Measurements from ENCODE around the gene TYW1B.
"Not testable (repeated sequence)": the region's sequence is repeated elsewhere in the genome, so short reads cannot be mapped to it uniquely, and the experiment has no call there.

The TYW1B gene

GRCh38 chr7:72827839-72828591 lies at the start of gene TYW1B:
Gene TYW1B (minus strand): TSS chr7:72828200. CDS start chr7:72828075, 125 bp downstream.
- DNase-seq: peak; percentile 97 to 99

GRCh38 chr7:72867591-72867990 lies 39.6 kb upstream of the TYW1B start:
- DNase-seq: peak; percentile 51 to 58

- not testable (repeated sequence) for DNase-seq
Observed at GRCh38 chr7:72858846-72859400, 30.9 kb upstream of the TYW1B start.

- DNase-seq: not testable (repeated sequence)
Observed at GRCh38 chr7:72857925-72858324, 29.9 kb upstream of the TYW1B start.

- DNase-seq: not testable (repeated sequence)
Observed at GRCh38 chr7:72855261-72855660, 27.3 kb upstream of the TYW1B start.

- DNase-seq: not testable (repeated sequence)
Observed at GRCh38 chr7:72852937-72853336, 24.9 kb upstream of the TYW1B start.

GRCh38 chr7:72850746-72851145 lies 22.7 kb upstream of the TYW1B start:
- DNase-seq: not testable (repeated sequence)

GRCh38 chr7:72844146-72844545 lies 16.1 kb upstream of the TYW1B start:
- DNase-seq: not testable (repeated sequence)

- DNase-seq: not testable (repeated sequence)
Observed at GRCh38 chr7:72843166-72843565, 15.2 kb upstream of the TYW1B start.

GRCh38 chr7:72840966-72841511 lies 13.0 kb upstream of the TYW1B start:
- DNase-seq: not testable (repeated sequence)

GRCh38 chr7:72838315-72838714 lies 10.3 kb upstream of the TYW1B start:
- DNase-seq: not testable (repeated sequence)

GRCh38 chr7:72837291-72837690 lies 9.3 kb upstream of the TYW1B start:
- not testable (repeated sequence) for DNase-seq

GRCh38 chr7:72830567-72830966 lies 2.6 kb upstream of the TYW1B start:
- DNase-seq: not testable (repeated sequence)

- peak; percentile 45 to 57 for DNase-seq
Observed at GRCh38 chr7:72829687-72830354, 1.8 kb upstream of the TYW1B start.

GRCh38 chr7:72829291-72829686 lies 1.3 kb upstream of the TYW1B start:
- DNase-seq: peak; percentile 98 to 99

- peak; percentile 12 to 23 for DNase-seq
Observed at GRCh38 chr7:72823765-72824732, 4.0 kb downstream of the TYW1B start.

GRCh38 chr7:72822497-72822896 lies 5.5 kb downstream of the TYW1B start:
- DNase-seq: not testable (repeated sequence)

- DNase-seq: peak; percentile 14 to 24
Observed at GRCh38 chr7:72818663-72819361, 9.2 kb downstream of the TYW1B start.

- DNase-seq: not testable (repeated sequence)
Observed at GRCh38 chr7:72817661-72818060, 10.3 kb downstream of the TYW1B start.

GRCh38 chr7:72816370-72817157 lies 11.4 kb downstream of the TYW1B start:
- DNase-seq: not testable (repeated sequence)

GRCh38 chr7:72810437-72810836 lies 17.6 kb downstream of the TYW1B start:
- peak in 1 of 2 donors; percentile 21 for DNase-seq
